Common myeloid progenitor, CD34-positive (primary cell): ENCODE measurements around the gene NRCAM.

ENCODE experiments used
- CTCF ChIA-PET: fragments of 350-600 bp; sonication (Branson Sonifier 250); formaldehyde crosslinking; loops from one replicate; lab custom pipeline; 2021; ENCODE audit warnings: antibody characterized with exemption; lab: Charles Lee
- POLR2A ChIA-PET: fragments of 350-600 bp; sonication (Branson Sonifier 250); formaldehyde crosslinking; loops from one replicate; lab custom pipeline; 2021; ENCODE audit warnings: antibody characterized with exemption; lab: Charles Lee
- DNase-seq, 3 donors: peaks; one replicate each; pipeline versions ENCODE4 v3.0.0 to v3.0.0-alpha.2; 2013
- H3K27ac ChIP-seq, 2 experiments: 1 replicate in 1 of 2; 2 replicates in 1 of 2; pipeline ENCODE4 v1.7.0; 2013; ENCODE audit warnings: inconsistent platforms in 2 of 2, low read length in 2 of 2, mild to moderate bottlenecking in 2 of 2, low read depth in 1 of 2, moderate library complexity in 1 of 2; ENCODE audit not compliant: severe bottlenecking in 2 of 2, insufficient read depth in 1 of 2, poor library complexity in 1 of 2
- H3K27me3 ChIP-seq, 5 experiments: replicated peaks in 2 of 5; 1 replicate in 3 of 5; 2 replicates in 2 of 5; pipeline versions ENCODE4 v1.6.1 to v1.7.0; 2013; ENCODE audit warnings: low read length in 4 of 5, mild to moderate bottlenecking in 2 of 5, moderate library complexity in 2 of 5, inconsistent platforms in 1 of 5; ENCODE audit not compliant: insufficient read depth in 5 of 5, control insufficient read depth in 4 of 5
- H3K36me3 ChIP-seq, 4 experiments: 1 replicate in 2 of 4; 2 replicates in 2 of 4; pipeline versions ENCODE4 v1.6.1 to v1.7.0; 2013; ENCODE audit warnings: low read length in 3 of 4, control low read depth in 1 of 4, mild to moderate bottlenecking in 1 of 4; ENCODE audit not compliant: control insufficient read depth in 4 of 4, insufficient read depth in 4 of 4
- H3K4me1 ChIP-seq, 4 experiments: 1 replicate in 3 of 4; 2 replicates in 1 of 4; pipeline versions ENCODE4 v1.6.1 to v1.7.1; 2013; ENCODE audit warnings: low read length in 3 of 4, mild to moderate bottlenecking in 3 of 4, control low read depth in 1 of 4, inconsistent platforms in 1 of 4, moderate library complexity in 1 of 4; ENCODE audit not compliant: control insufficient read depth in 4 of 4, insufficient read depth in 4 of 4; ENCODE audit errors: control extremely low read depth in 1 of 4
- H3K4me3 ChIP-seq, 7 experiments: 1 replicate in 4 of 7; 2 replicates in 3 of 7; pipeline versions ENCODE4 v1.5.1 to v1.7.0; 2013; ENCODE audit warnings: mild to moderate bottlenecking in 7 of 7, low read length in 6 of 7, moderate library complexity in 6 of 7, inconsistent platforms in 2 of 7, low read depth in 2 of 7, control low read depth in 1 of 7; ENCODE audit not compliant: insufficient read depth in 4 of 7, control insufficient read depth in 1 of 7; ENCODE audit errors: extremely low read depth in 1 of 7
- H3K9me3 ChIP-seq, 5 experiments: 1 replicate in 4 of 5; 2 replicates in 1 of 5; pipeline versions ENCODE4 v1.6.1 to v1.7.1; 2013; ENCODE audit warnings: low read length in 4 of 5, mild to moderate bottlenecking in 2 of 5, inconsistent platforms in 1 of 5, low read depth in 1 of 5, moderate library complexity in 1 of 5; ENCODE audit not compliant: control insufficient read depth in 4 of 5, insufficient read depth in 2 of 5; ENCODE audit errors: control extremely low read depth in 1 of 5
- WGBS: methylation state at CpG from one replicate; pipeline ENCODE4 v1.1.5; 2013; ENCODE audit not compliant: insufficient coverage; 5-methylcytosine and 5-hydroxymethylcytosine counted together

The NRCAM gene

DNA sequence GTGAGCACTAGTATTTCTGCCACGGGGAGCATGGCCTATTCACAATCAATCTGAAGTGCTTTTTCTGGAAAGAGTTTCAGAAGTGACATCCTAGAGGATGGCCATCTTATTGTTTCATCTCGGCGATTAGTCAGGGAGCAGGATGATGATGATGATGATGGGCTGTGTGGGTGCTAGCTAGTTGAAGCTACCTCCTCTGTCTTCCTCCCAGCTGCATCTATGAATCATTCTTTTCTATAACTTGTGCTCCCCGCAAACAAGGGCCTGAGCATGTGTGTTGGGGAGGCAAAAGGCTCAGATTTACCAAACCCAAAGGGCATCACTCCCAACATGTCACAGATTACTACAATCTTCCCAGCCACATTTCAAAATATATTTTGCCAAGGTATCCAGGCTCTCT, 207.4 kb downstream of the NRCAM start:
- DNase-seq = no peak
- Histone ChIP-seq H3K4me3 (no peak overlapping the region), H3K27me3 (peaks cover 0 to 4% (median 0%) of the 10 kb centered on the region in 5 experiments), H3K9me3 (no peaks in the 10 kb centered on the region), H3K27ac (no peak overlapping the region), H3K4me1 (peaks cover 0 to 4% (median 0%) of the 10 kb centered on the region in 4 experiments), H3K36me3 (no peaks in the 10 kb centered on the region)
- ChIA-PET POLR2A (no interaction called here), CTCF (no interaction called here)
- 100% methylated on average over 1 of the region's 4 CpGs for WGBS

DNA sequence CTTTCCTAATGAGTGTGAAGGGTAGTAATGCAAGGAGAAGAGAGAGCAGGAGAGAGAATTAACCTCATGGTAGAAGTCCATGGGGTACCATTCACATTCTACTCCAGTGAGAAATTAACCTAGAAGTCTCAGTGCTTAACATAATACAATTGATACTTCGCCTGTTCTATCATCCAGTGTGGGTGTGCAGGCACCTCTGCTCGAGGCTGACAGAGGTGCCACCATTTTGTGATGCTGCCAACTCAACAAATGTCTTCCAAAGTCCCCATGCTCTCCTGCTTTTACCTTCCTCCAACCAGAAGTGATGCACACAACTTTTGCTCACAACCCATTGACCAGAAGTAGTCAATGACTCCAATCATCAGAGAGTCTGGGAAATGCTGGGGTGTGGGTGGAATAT, 207.8 kb downstream of the NRCAM start:
- H3K4me3 ChIP-seq = no peak overlapping the region
- DNase-seq = no peak
- peaks cover 0 to 4% (median 0%) of the 10 kb centered on the region in 4 experiments for H3K4me1 ChIP-seq
- H3K27me3 ChIP-seq = peaks cover 0 to 4% (median 0%) of the 10 kb centered on the region in 5 experiments
- ChIA-PET CTCF (no interaction called here), POLR2A (no interaction called here)
- no peaks in the 10 kb centered on the region for H3K36me3 ChIP-seq
- H3K9me3 ChIP-seq = no peaks in the 10 kb centered on the region
- H3K27ac ChIP-seq = no peak overlapping the region
- WGBS = 100% methylated on average over 2 of the region's 2 CpGs

DNA sequence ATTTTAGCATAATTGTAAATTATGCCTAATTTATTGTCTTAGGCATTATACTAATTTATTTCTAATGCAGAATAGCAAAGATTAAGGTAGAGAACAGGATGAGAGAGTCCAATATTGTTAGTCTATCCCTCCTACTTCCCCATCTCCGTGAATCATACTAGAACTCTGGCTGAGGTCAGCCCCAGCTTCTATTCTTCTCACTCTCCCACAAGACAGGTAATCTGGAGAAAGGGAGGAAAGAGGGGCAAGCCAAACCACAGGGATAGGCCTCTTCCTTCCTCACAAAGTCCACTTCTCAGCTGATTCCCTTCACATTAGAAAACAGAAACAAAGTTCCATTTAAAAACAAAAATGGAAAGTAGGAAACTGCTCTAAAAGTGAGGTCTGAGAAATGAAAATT, 208.6 kb downstream of the NRCAM start:
- no peak overlapping the region for H3K27ac ChIP-seq
- H3K4me3 ChIP-seq = no peak overlapping the region
- no peaks in the 10 kb centered on the region for H3K9me3 ChIP-seq
- H3K4me1 ChIP-seq = peaks cover 0 to 4% (median 0%) of the 10 kb centered on the region in 4 experiments
- CTCF ChIA-PET = no interaction called here
- peaks cover 0 to 6% (median 0%) of the 10 kb centered on the region in 5 experiments for H3K27me3 ChIP-seq
- H3K36me3 ChIP-seq = no peaks in the 10 kb centered on the region
- no peak for DNase-seq
- no CpG with 5 or more reads among the region's 1 CpG for WGBS
- POLR2A ChIA-PET = no interaction called here

DNA sequence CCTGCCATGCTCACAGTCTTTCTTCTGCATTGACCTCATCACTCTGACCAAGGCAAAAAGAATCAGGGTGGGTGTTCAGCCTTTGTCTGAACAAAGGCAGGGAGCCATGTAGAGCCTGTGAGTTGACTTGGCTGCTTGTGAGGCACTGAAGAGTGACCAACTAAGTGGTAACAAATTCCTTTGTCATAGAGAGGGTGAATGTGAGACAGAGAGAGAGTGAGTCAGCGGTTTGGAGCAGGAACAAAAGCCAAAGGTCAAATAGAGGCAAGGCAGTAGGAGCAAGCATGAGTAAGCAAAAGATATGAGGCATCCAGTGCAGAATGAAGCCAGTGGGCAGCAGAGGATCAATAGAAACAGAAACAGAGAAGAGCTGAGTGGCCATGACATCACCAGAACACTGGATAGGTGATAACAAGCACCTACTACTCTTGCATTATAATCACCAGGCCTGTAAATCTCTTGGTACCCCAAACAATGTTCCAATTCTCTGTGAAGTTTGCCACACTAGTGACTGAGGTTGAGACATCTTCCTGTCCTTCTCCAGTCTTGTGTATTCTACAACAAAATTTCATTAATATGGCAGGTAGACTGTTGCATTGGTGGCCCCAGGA, 209.9 kb downstream of the NRCAM start:
- peaks cover 0 to 4% (median 0%) of the 10 kb centered on the region in 4 experiments for H3K4me1 ChIP-seq
- no peaks in the 10 kb centered on the region for H3K9me3 ChIP-seq
- H3K36me3 ChIP-seq = no peaks in the 10 kb centered on the region
- 92% methylated on average over 1 of the region's 1 CpG for WGBS
- ChIA-PET POLR2A (no interaction called here), CTCF (no interaction called here)
- H3K27me3 ChIP-seq = peaks cover 0 to 6% (median 0%) of the 10 kb centered on the region in 5 experiments
- DNase-seq = no peak
- H3K4me3 ChIP-seq = no peak overlapping the region
- H3K27ac ChIP-seq = no peak overlapping the region

DNA sequence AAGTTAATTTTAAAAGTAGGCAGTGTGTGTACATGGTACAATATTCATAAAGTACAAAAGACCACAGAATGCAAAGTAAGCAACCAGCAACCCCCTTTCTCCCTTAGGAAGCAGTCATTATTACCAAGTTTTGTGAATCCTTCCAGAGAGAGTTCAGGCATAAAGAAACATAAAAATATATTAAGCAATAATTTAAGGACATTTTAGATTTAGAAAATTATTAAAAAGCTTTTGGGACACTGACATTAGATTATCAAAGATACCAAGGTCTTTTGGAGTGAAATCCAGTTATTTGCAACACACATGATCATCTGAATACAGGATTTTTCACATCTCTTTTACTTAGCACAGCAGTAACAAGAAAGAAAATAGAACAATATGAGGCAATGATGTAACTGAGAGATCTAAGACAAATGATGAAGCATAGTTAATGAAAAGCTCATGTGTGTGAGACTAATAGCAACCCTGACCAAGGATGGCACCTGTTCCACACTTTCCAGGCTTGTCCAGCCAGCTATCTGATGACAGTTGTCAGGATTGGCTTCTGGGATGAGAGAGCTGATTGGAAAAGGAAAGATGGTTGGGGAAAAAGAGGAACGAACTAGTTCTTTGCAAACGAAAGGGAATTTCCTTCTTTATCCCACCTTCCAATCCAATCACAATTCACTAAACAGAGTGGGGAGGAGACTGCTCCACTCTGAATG, 210.6 kb downstream of the NRCAM start:
- H3K4me3 ChIP-seq = no peak overlapping the region
- POLR2A ChIA-PET = no interaction called here

DNA sequence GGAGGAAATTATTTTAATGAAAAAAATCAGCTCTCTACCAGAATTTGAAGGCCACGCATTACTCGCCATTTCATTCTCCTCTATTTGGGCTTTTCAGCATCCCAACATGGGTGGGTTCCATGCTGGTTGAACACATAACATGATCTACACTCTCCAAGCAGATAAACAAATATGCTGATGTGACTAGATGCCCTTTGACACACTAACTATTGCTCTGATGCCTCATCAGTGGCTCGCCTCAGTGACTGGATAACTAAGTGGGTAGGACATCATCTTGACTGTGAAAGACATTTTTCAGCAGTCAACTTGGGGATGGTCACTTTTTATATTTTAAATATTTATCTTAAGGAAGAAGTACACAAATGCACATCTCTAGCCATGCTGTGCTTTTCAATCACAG, 212.1 kb downstream of the NRCAM start:
- peaks cover 0 to 4% (median 0%) of the 10 kb centered on the region in 4 experiments for H3K4me1 ChIP-seq
- no peak overlapping the region for H3K4me3 ChIP-seq
- DNase-seq = no peak
- CTCF ChIA-PET = no interaction called here
- H3K27me3 ChIP-seq = peaks cover 0 to 6% (median 0%) of the 10 kb centered on the region in 5 experiments
- WGBS = 100% methylated on average over 2 of the region's 3 CpGs
- H3K9me3 ChIP-seq = no peaks in the 10 kb centered on the region
- POLR2A ChIA-PET = no interaction called here
- no peaks in the 10 kb centered on the region for H3K36me3 ChIP-seq
- H3K27ac ChIP-seq = no peak overlapping the region

More for the DNA sequence above, 210.6 kb downstream of the NRCAM start:
- CTCF ChIA-PET = no interaction called here
- Histone ChIP-seq H3K36me3 (no peaks in the 10 kb centered on the region), H3K4me1 (peaks cover 0 to 4% (median 0%) of the 10 kb centered on the region in 4 experiments), H3K27ac (no peak overlapping the region), H3K9me3 (no peaks in the 10 kb centered on the region), H3K27me3 (peaks cover 0 to 6% (median 0%) of the 10 kb centered on the region in 5 experiments)
- no CpG with 5 or more reads among the region's 2 CpGs for WGBS
- DNase-seq = no peak

DNA sequence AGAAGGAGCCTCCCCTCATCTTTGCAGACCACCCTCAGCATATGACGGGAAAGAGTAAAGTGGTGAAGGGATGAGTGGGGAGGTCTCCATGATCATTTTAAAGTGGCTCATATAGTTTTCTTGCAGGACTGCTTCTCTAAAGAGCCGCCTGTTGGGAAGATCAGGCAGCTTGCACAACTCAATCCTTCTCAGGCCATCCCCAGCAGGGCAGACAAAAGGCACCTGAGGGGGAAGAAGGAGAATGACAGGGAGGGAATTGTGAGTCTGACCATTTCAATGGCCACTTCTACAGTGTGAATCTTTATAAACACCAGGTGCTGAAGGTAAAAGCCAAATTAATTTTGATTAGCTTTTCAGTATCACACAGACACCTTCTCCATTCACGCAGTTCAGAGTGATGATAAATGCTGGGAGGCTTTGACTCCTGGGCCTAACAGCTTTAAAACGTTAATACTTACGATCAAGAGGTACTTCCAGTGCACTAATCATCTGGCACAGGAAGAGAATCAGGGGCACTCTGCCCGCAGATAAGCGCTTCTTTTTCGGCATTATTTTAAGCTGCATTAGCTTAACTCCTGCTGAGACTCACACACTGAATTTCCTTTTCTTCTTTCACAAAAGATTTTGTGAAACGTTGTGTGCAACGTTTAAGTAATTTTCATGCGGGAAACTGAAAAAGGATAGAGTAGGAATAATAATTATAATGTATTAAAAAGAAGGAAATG, 216.6 kb downstream of the NRCAM start:
- H3K27ac ChIP-seq = no peak overlapping the region
- H3K4me1 ChIP-seq = peaks cover 0 to 13% (median 8%) of the 10 kb centered on the region in 4 experiments
- CTCF ChIA-PET = no interaction called here
- no peaks in the 10 kb centered on the region for H3K9me3 ChIP-seq
- H3K27me3 ChIP-seq = peaks cover 0 to 6% (median 0%) of the 10 kb centered on the region in 5 experiments
- no peak overlapping the region for H3K4me3 ChIP-seq
- 78% methylated on average over 6 of the region's 11 CpGs for WGBS
- H3K36me3 ChIP-seq = no peaks in the 10 kb centered on the region
- POLR2A ChIA-PET = no interaction called here
- DNase-seq = no peak
